HepG2 (cell line): Measurements from ENCODE around the gene FGF23. TPM values are rescaled to one million over a fixed set of nuclear protein-coding genes. Genes with fewer than 3 reads are reported as not detected.

ENCODE experiments used
- ATAC-seq: fragments of 200-7000 bp; cut with Tn5 transposase; 3 replicates; pipeline ENCODE4 v1.9.1; 2020; ENCODE audit warnings: mild to moderate bottlenecking, moderate library complexity
- BruUV-seq: library from RNA; stranded (reverse); fragments of 400-500 nt; replicated peaks from 2 replicates; lab custom pipeline; 2021; lab: Mats Ljungman, UMichigan
- CTCF ChIA-PET: fragments of 300-600 bp; formaldehyde crosslinking; extraction: SDS; loops from one replicate; lab custom pipeline; 2021; ENCODE audit warnings: low total read pairs, inconsistent platforms, low intra/inter-chr PET ratio; lab: Yijun Ruan, JAX
- POLR2A ChIA-PET: fragments of 350-600 bp; sonication (Branson Sonifier 250); formaldehyde crosslinking; loops from one replicate; lab custom pipeline; 2020; ENCODE audit warnings: antibody characterized with exemption, inconsistent platforms; lab: Yijun Ruan, JAX
- DNase-seq: peaks from one replicate; pipeline ENCODE4 v3.0.0-alpha.2; 2015; ENCODE audit warnings: low spot score
- FAIRE-seq: peaks from 3 replicates; lab custom pipeline; 2011; peaks lifted over from hg19 to GRCh38; lab: Jason Lieb, UNC
- H2AFZ ChIP-seq: one replicate; pipeline ENCODE4 v1.6.1; 2011; ENCODE audit warnings: low read length, inconsistent platforms
- H3K27ac ChIP-seq: fragments of 300-600 bp; 3 replicates; pipeline ENCODE4 v1.8.0; 2011; ENCODE audit warnings: mixed run types, mild to moderate bottlenecking, mixed read lengths, low read length, inconsistent platforms; ENCODE audit not compliant: insufficient read depth; ENCODE audit errors: extremely low read length
- H3K27me3 ChIP-seq, 2 experiments: fragments of 200-600 bp in 1 of 2; 2 replicates in 1 of 2; 3 replicates in 1 of 2; pipeline versions ENCODE4 v1.6.0 to v1.8.0; 2011; ENCODE audit warnings: low read length in 2 of 2, mild to moderate bottlenecking in 2 of 2, moderate library complexity in 2 of 2, inconsistent platforms in 1 of 2; ENCODE audit not compliant: insufficient read depth in 2 of 2, control insufficient read depth in 1 of 2
- H3K36me3 ChIP-seq, 2 experiments: fragments of 200-600 bp in 1 of 2; replicated peaks in 1 of 2; 2 replicates in 1 of 2; 3 replicates in 1 of 2; pipeline versions ENCODE4 v1.5.1 to v1.8.0; 2011; ENCODE audit warnings: low read length in 2 of 2, inconsistent platforms in 1 of 2; ENCODE audit not compliant: insufficient read depth in 2 of 2, control insufficient read depth in 1 of 2
- H3K4me1 ChIP-seq: 2 replicates; pipeline ENCODE4 v1.5.1; 2012; ENCODE audit warnings: low read length, inconsistent platforms; ENCODE audit not compliant: insufficient read depth
- H3K4me2 ChIP-seq: 2 replicates; pipeline ENCODE4 v1.6.0; 2011; ENCODE audit warnings: low read depth, low read length, inconsistent platforms
- H3K4me3 ChIP-seq, 3 experiments: fragments of 200-600 bp in 1 of 3; sonication (generic), shearing (Covaris generic) in 1 of 3; replicated peaks in 1 of 3; 2 replicates each; pipeline ENCODE4 v1.5.1; 2011 to 2016; ENCODE audit warnings: low read length in 3 of 3, inconsistent platforms in 2 of 3, low read depth in 2 of 3, mild to moderate bottlenecking in 2 of 3, control low read depth in 1 of 3, mixed read lengths in 1 of 3; ENCODE audit not compliant: insufficient read depth in 1 of 3
- H3K79me2 ChIP-seq: one replicate; pipeline ENCODE4 v1.6.1; 2011; ENCODE audit warnings: low read length, inconsistent platforms; ENCODE audit not compliant: insufficient read depth
- H3K9ac ChIP-seq: 2 replicates; pipeline ENCODE4 v1.6.0; 2011; ENCODE audit warnings: mild to moderate bottlenecking, low read depth, low read length, inconsistent platforms; ENCODE audit not compliant: insufficient read depth
- H3K9me3 ChIP-seq: 2 replicates; pipeline ENCODE4 v1.5.1; 2012; ENCODE audit warnings: mild to moderate bottlenecking, low read length
- H4K20me1 ChIP-seq: 2 replicates; pipeline ENCODE4 v1.6.0; 2011; ENCODE audit warnings: inconsistent platforms, mild to moderate bottlenecking, low read length, moderate library complexity; ENCODE audit not compliant: insufficient read depth
- FOXA1 ChIP-seq, 2 experiments: fragments of 450-650 bp in 1 of 2; sonication (generic) in 1 of 2; formaldehyde crosslinking in 1 of 2; IDR thresholded peaks; 2 replicates each; pipeline versions ENCODE4 v1.4.0 to v1.6.1; 2016 to 2020; ENCODE audit warnings: missing genetic modification reagents in 1 of 2
- GATA4 ChIP-seq: sonication (generic); IDR thresholded peaks from 2 replicates; pipeline ENCODE4 v1.6.1; 2016; ENCODE audit warnings: antibody characterized with exemption, low read depth, borderline replicate concordance
- GATAD2A ChIP-seq: IDR thresholded peaks from 2 replicates; pipeline ENCODE4 v1.6.1; 2016
- HOXA7 ChIP-seq: sonication (generic); formaldehyde crosslinking; IDR thresholded peaks from 2 replicates; pipeline ENCODE4 v1.8.1; 2022; ENCODE audit warnings: mild to moderate bottlenecking, missing genetic modification reagents, moderate library complexity
- PRMT3 ChIP-seq: sonication (generic); formaldehyde crosslinking; IDR thresholded peaks from 2 replicates; pipeline ENCODE4 v1.8.1; 2022; ENCODE audit warnings: low read depth, mild to moderate bottlenecking, moderate library complexity, missing genetic modification reagents, borderline replicate concordance
- SETDB1 ChIP-seq: sonication (generic); formaldehyde crosslinking; IDR thresholded peaks from 2 replicates; pipeline ENCODE4 v1.5.1; 2020; ENCODE audit warnings: missing genetic modification reagents, mild to moderate bottlenecking, borderline replicate concordance
- SNRNP70 ChIP-seq: fragments of 200-400 bp; formaldehyde crosslinking; IDR thresholded peaks from 2 replicates; pipeline ENCODE4 v1.6.1; 2017; ENCODE audit warnings: mild to moderate bottlenecking, low read depth, low read length, moderate library complexity
- ZNF235 ChIP-seq: sonication (generic); formaldehyde crosslinking; IDR thresholded peaks from 2 replicates; pipeline ENCODE4 v1.8.1; 2023; ENCODE audit warnings: mild to moderate bottlenecking, missing genetic modification reagents, borderline replicate concordance
- ZNF672 ChIP-seq: sonication (generic); formaldehyde crosslinking; IDR thresholded peaks from 2 replicates; pipeline ENCODE4 v1.8.1; 2022; ENCODE audit warnings: missing genetic modification reagents
- ZNF740 ChIP-seq: sonication (generic); formaldehyde crosslinking; IDR thresholded peaks from 2 replicates; pipeline ENCODE4 v1.4.0; 2020; ENCODE audit warnings: missing genetic modification reagents
- ZNF790 ChIP-seq: sonication (generic); formaldehyde crosslinking; IDR thresholded peaks from 2 replicates; pipeline ENCODE4 v1.8.0; 2022; ENCODE audit warnings: missing genetic modification reagents, mild to moderate bottlenecking, borderline replicate concordance
- WGBS: methylation state at CpG from one replicate; pipeline ENCODE4 v1.1.6; 2017; ENCODE audit warnings: low lambda C conversion rate; 5-methylcytosine and 5-hydroxymethylcytosine counted together
- in situ Hi-C: cut with HindIII; loops from 2 replicates; pipeline ENCODE4 v1.10.0; 2017; ENCODE audit warnings: low pct_unique_long_range_greater_than_20kb; ENCODE audit not compliant: extremely low pct_ligation_motif_present
- intact Hi-C: fragments of 100-400 bp; cut with micrococcal nuclease; formaldehyde crosslinking; loops from one replicate; pipeline ENCODE4 v1.10.0; 2022; ENCODE audit not compliant: unreplicated experiment
- polyA plus RNA-seq, 8 experiments: library from polyadenylated mRNA; depleted of rRNA in 3 of 8; stranded (reverse) in 7 of 8; unstranded in 1 of 8; fragments of >200 nt; fragmentation: Illumina TruSeq in 4 of 8; extraction: Trizol in 4 of 8; gene quantifications; 2 replicates each; pipeline versions ENCODE4 v1.2.1 to v1.2.3, GENCODE V29; 2011 to 2016; ENCODE audit warnings: low read depth in 4 of 8, missing spikeins in 1 of 8, mixed read lengths in 1 of 8; ENCODE audit not compliant: insufficient read depth in 1 of 8
- total RNA-seq, 5 experiments: library from RNA; depleted of rRNA; stranded (reverse); fragments of >200 nt; fragmentation: Illumina TruSeq; extraction: Trizol; gene quantifications; 2 replicates each; pipeline ENCODE4 v1.2.3, GENCODE V29; 2016; ENCODE audit warnings: low read depth in 1 of 5
- TF ChIP-seq, protein P1 (sequence below): IDR thresholded peaks from 2 replicates; pipeline ENCODE4 v1.6.1; 2016; ENCODE audit warnings: missing biosample characterization, missing genetic modification reagents, low read depth
- TF ChIP-seq, protein P2 (sequence below): sonication (generic); formaldehyde crosslinking; IDR thresholded peaks from 2 replicates; pipeline ENCODE4 v1.4.0; 2020; ENCODE audit warnings: mild to moderate bottlenecking, low read depth, missing genetic modification reagents
- TF ChIP-seq, protein P3 (sequence below): sonication (generic); formaldehyde crosslinking; conservative IDR thresholded peaks from 2 replicates; pipeline ENCODE4 v1.4.0; 2020; ENCODE audit warnings: missing genetic modification reagents
- TF ChIP-seq, protein P4 (sequence below): sonication (generic); formaldehyde crosslinking; IDR thresholded peaks from 2 replicates; pipeline ENCODE4 v1.9.0; 2022; ENCODE audit warnings: low read depth, missing genetic modification reagents

FGF23 gene
- total and polyA plus RNA-seq, 2 of the 13 experiments (the other 11 are each of a cell fraction or from before 2014, with no cell fraction given), result not detected

DNA sequence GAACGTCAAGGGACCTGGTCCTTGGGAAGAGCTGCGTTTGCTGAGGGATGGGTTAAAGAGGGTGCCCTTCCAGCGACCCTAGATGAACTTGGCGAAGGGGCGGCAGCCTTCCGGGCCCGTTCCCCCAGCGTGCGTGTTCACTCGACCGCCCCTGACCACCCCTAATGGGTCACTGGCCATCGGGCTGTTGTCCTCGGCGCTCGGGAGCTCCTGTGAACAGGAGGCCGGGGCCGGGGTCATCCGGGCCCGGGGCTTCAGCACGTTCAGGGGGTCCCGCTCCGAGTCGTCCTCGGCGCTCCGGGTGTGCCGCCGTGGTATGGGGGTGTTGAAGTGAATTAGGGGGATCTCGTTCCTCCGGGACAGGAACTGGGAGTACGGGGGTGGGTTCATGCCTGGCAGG is 9.2 kb downstream of the FGF23 start (continued):
- TF ChIP-seq PRMT3 (CRISPR knock-in tag) (no peak), ZNF790 (CRISPR knock-in tag) (no peak), ZNF740 (CRISPR knock-in tag) (no peak)

GRCh38 chr12:4369548-4369947 is 10.0 kb downstream of the FGF23 start:
- FAIRE-seq (no peak), DNase-seq (no peak), ATAC-seq (no peak)
- Histone ChIP-seq H4K20me1 (no peaks in the 10 kb centered on the region), H3K9me3 (no peaks in the 10 kb centered on the region), H3K4me3 (no peak overlapping the region), H3K36me3 (no peaks in the 10 kb centered on the region), H2AFZ (no peak overlapping the region), H3K27ac (no peak overlapping the region), H3K27me3 (peaks cover 4 to 25% of the 10 kb centered on the region in 2 experiments; a peak in 3 of 5 replicates), H3K4me1 (no peaks in the 10 kb centered on the region), H3K79me2 (no peaks in the 10 kb centered on the region), H3K4me2 (no peak overlapping the region), H3K9ac (no peak overlapping the region)
- TF ChIP-seq FOXA1 (IDR thresholded peaks at IDR 0.05) (no peak), FOXA1 (CRISPR knock-in tag; IDR thresholded peaks at IDR 0.05) (no peak), ZNF235 (CRISPR knock-in tag) (no peak), ZNF672 (CRISPR knock-in tag) (no peak), SETDB1 (no peak), GATA4 (no peak), HOXA7 (CRISPR knock-in tag) (no peak), GATAD2A (CRISPR knock-in tag) (no peak), SNRNP70 (no peak)
- TF ChIP-seq, protein P1, sequence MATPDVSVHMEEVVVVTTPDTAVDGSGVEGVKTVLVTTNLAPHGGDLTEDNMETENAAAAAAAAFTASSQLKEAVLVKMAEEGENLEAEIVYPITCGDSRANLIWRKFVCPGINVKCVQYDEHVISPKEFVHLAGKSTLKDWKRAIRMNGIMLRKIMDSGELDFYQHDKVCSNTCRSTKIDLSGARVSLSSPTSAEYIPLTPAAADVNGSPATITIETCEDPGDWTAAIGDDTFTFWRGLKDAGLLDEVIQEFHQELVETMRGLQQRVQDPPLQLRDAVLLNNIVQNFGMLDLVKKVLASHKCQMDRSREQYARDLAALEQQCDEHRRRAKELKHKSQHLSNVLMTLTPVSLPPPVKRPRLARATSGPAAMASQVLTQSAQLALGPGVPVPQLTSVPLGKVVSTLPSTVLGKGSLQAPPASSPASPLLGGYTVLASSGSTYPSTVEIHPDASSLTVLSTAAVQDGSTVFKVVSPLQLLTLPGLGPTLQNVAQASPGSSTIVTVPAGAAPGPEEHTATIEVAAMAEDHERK (CRISPR knock-in tag), result no peak
- TF ChIP-seq, protein P2, sequence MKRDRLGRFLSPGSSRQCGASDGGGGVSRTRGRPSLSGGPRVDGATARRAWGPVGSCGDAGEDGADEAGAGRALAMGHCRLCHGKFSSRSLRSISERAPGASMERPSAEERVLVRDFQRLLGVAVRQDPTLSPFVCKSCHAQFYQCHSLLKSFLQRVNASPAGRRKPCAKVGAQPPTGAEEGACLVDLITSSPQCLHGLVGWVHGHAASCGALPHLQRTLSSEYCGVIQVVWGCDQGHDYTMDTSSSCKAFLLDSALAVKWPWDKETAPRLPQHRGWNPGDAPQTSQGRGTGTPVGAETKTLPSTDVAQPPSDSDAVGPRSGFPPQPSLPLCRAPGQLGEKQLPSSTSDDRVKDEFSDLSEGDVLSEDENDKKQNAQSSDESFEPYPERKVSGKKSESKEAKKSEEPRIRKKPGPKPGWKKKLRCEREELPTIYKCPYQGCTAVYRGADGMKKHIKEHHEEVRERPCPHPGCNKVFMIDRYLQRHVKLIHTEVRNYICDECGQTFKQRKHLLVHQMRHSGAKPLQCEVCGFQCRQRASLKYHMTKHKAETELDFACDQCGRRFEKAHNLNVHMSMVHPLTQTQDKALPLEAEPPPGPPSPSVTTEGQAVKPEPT (CRISPR knock-in tag), result no peak
- TF ChIP-seq, protein P3, sequence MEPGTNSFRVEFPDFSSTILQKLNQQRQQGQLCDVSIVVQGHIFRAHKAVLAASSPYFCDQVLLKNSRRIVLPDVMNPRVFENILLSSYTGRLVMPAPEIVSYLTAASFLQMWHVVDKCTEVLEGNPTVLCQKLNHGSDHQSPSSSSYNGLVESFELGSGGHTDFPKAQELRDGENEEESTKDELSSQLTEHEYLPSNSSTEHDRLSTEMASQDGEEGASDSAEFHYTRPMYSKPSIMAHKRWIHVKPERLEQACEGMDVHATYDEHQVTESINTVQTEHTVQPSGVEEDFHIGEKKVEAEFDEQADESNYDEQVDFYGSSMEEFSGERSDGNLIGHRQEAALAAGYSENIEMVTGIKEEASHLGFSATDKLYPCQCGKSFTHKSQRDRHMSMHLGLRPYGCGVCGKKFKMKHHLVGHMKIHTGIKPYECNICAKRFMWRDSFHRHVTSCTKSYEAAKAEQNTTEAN (CRISPR knock-in tag), result no peak
- TF ChIP-seq, protein P4, sequence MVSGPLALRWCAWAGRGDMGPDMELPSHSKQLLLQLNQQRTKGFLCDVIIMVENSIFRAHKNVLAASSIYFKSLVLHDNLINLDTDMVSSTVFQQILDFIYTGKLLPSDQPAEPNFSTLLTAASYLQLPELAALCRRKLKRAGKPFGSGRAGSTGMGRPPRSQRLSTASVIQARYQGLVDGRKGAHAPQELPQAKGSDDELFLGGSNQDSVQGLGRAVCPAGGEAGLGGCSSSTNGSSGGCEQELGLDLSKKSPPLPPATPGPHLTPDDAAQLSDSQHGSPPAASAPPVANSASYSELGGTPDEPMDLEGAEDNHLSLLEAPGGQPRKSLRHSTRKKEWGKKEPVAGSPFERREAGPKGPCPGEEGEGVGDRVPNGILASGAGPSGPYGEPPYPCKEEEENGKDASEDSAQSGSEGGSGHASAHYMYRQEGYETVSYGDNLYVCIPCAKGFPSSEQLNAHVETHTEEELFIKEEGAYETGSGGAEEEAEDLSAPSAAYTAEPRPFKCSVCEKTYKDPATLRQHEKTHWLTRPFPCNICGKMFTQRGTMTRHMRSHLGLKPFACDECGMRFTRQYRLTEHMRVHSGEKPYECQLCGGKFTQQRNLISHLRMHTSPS, result no peak
- intact Hi-C loops, result no loop called here
- POLR2A ChIA-PET, result no interaction called here
- in situ Hi-C loops, result no loop called here
- CTCF ChIA-PET, result no interaction called here
- 5% methylated on average over 4 of the region's 4 CpGs for WGBS
- BruUV-seq, result no TSS peak
